Astrocyte of the hippocampus (primary cell): ENCODE data around the gene RASSF7.

Experiments used
- DNase-seq: peaks from one replicate; pipeline ENCODE4 v3.0.0; 2011; ENCODE audit warnings: low read depth, low spot score

The RASSF7 gene

GRCh38 chr11:532986-533585 is 27.7 kb upstream of the RASSF7 start:
- no peak for DNase-seq

- no peak for DNase-seq
Measured at GRCh38 chr11:533586-534395, 27.0 kb upstream of the RASSF7 start.

GRCh38 chr11:534396-535209 is 26.2 kb upstream of the RASSF7 start:
- DNase-seq, result peak; percentile 61

GRCh38 chr11:535210-535518 is 25.6 kb upstream of the RASSF7 start:
- no peak for DNase-seq

GRCh38 chr11:535519-536454 is 25.0 kb upstream of the RASSF7 start, which contains the start of gene HRAS:
HRAS (minus strand) TSS chr11:535576.
- DNase-seq, result peak; percentile 99

GRCh38 chr11:536841-537621 is 23.7 kb upstream of the RASSF7 start, which contains the start of gene LRRC56:
LRRC56 (plus strand) TSS chr11:537527; CDS start chr11:540685, 3,158 bp downstream.
- peak; percentile 90 for DNase-seq

- no peak for DNase-seq
Measured at GRCh38 chr11:537622-538430, 22.9 kb upstream of the RASSF7 start.

- DNase-seq, result no peak
Measured at GRCh38 chr11:538431-539051, 22.2 kb upstream of the RASSF7 start.

GRCh38 chr11:539971-540481 is 20.7 kb upstream of the RASSF7 start:
- DNase-seq, result no peak

- no peak for DNase-seq
Measured at GRCh38 chr11:540583-541432, 20.0 kb upstream of the RASSF7 start.

GRCh38 chr11:541433-541885 is 19.3 kb upstream of the RASSF7 start:
- no peak for DNase-seq

GRCh38 chr11:544817-545166 is 16.0 kb upstream of the RASSF7 start:
- DNase-seq, result no peak

- DNase-seq, result no peak
Measured at GRCh38 chr11:545171-545570, 15.6 kb upstream of the RASSF7 start.

- DNase-seq, result peak; percentile 36
Measured at GRCh38 chr11:548700-549603, 11.8 kb upstream of the RASSF7 start.

GRCh38 chr11:550021-550745 is 10.6 kb upstream of the RASSF7 start:
- DNase-seq, result no peak

GRCh38 chr11:550746-551085 is 10.1 kb upstream of the RASSF7 start:
- DNase-seq, result no peak
